TTC549 (cell line): ENCODE measurements around the gene PSME3.
"Not testable (repeated sequence)": the region's sequence is repeated elsewhere in the genome, so short reads cannot be mapped to it uniquely, and the experiment has no call there.

Source experiments
- FAIRE-seq: peaks from 2 replicates; lab custom pipeline; 2012; peaks lifted over from hg19 to GRCh38; lab: Jason Lieb, UNC

PSME3 gene

GRCh38 chr17:42878123-42878880 lies 45.1 kb downstream of the PSME3 start:
- no peak for FAIRE-seq

GRCh38 chr17:42878924-42879595 lies 45.9 kb downstream of the PSME3 start:
- no peak for FAIRE-seq

- FAIRE-seq: no peak
Measured at GRCh38 chr17:42879596-42879985, 46.4 kb downstream of the PSME3 start.

GRCh38 chr17:42880776-42881310 lies 47.6 kb downstream of the PSME3 start:
- no peak for FAIRE-seq

- FAIRE-seq: not testable (repeated sequence)
Measured at GRCh38 chr17:42881706-42882105, 48.5 kb downstream of the PSME3 start.

GRCh38 chr17:42882166-42882565 lies 49.0 kb downstream of the PSME3 start:
- FAIRE-seq: no peak

GRCh38 chr17:42883802-42884558 lies 50.8 kb downstream of the PSME3 start:
- no peak for FAIRE-seq

- not testable (repeated sequence) for FAIRE-seq
Measured at GRCh38 chr17:42885806-42886205, 52.6 kb downstream of the PSME3 start.

GRCh38 chr17:42886283-42887176 lies 53.3 kb downstream of the PSME3 start:
- no peak for FAIRE-seq

- no peak for FAIRE-seq
Measured at GRCh38 chr17:42889809-42890208, 56.6 kb downstream of the PSME3 start.

- FAIRE-seq: no peak
Measured at GRCh38 chr17:42891539-42892152, 58.4 kb downstream of the PSME3 start.

GRCh38 chr17:42893359-42893758 lies 60.2 kb downstream of the PSME3 start:
- FAIRE-seq: no peak
